ENCODE results near the gene GP9. TPM values are rescaled to one million over a fixed set of nuclear protein-coding genes. Genes with fewer than 3 reads are reported as not detected.

Gene GP9
- total RNA-seq, 1 experiment from 2014 or later: not detected

- in situ Hi-C loops (cut with HindIII; ENCODE audit: low sequenced_read_pairs): no loop called here
- no peak for DNase-seq (ENCODE audit: low spot score)
Observed at GRCh38 chr3:129046037-129046731, 14.4 kb upstream of the GP9 start.

- in situ Hi-C loops (cut with HindIII; ENCODE audit: low sequenced_read_pairs): no loop called here
Observed at GRCh38 chr3:129046732-129047552, 13.6 kb upstream of the GP9 start.

GRCh38 chr3:129047553-129047839 lies 13.1 kb upstream of the GP9 start:
- no peak for DNase-seq (ENCODE audit: low spot score)
- in situ Hi-C loops (cut with HindIII; ENCODE audit: low sequenced_read_pairs): no loop called here

More at GRCh38 chr3:129046732-129047552, 13.6 kb upstream of the GP9 start:
- peak; percentile 49 for DNase-seq (ENCODE audit: low spot score)

GRCh38 chr3:129050556-129051295 lies 9.9 kb upstream of the GP9 start:
- no peak for DNase-seq (ENCODE audit: low spot score)
- in situ Hi-C loops (cut with HindIII; ENCODE audit: low sequenced_read_pairs): loop anchor here (10.0 kb wide), 1 partner anchor 64 kb away; no protein-coding TSS in a partner anchor

- peak; percentile 34 for DNase-seq (ENCODE audit: low spot score)
- in situ Hi-C loops (cut with HindIII; ENCODE audit: low sequenced_read_pairs): loop anchor here (10.0 kb wide), 1 partner anchor 63 kb away; no protein-coding TSS in a partner anchor
Observed at GRCh38 chr3:129051871-129052340, 8.7 kb upstream of the GP9 start.

GRCh38 chr3:129052675-129053074 lies 7.9 kb upstream of the GP9 start:
- in situ Hi-C loops (cut with HindIII; ENCODE audit: low sequenced_read_pairs): loop anchor here (10.0 kb wide), 1 partner anchor 62 kb away; no protein-coding TSS in a partner anchor
- DNase-seq (ENCODE audit: low spot score): peak; percentile 70

GRCh38 chr3:129054605-129055104 lies 5.9 kb upstream of the GP9 start:
- DNase-seq (ENCODE audit: low spot score): no peak
- in situ Hi-C loops (cut with HindIII; ENCODE audit: low sequenced_read_pairs): loop anchor here (10.0 kb wide), 1 partner anchor 60 kb away; no protein-coding TSS in a partner anchor

GRCh38 chr3:129056451-129057173 lies 4.0 kb upstream of the GP9 start:
- DNase-seq (ENCODE audit: low spot score): no peak
- in situ Hi-C loops (cut with HindIII; ENCODE audit: low sequenced_read_pairs): loop anchor here (10.0 kb wide), 1 partner anchor 58 kb away; no protein-coding TSS in a partner anchor

- in situ Hi-C loops (cut with HindIII; ENCODE audit: low sequenced_read_pairs): loop anchor here (10.0 kb wide), 1 partner anchor 58 kb away; no protein-coding TSS in a partner anchor
- DNase-seq (ENCODE audit: low spot score): no peak
Observed at GRCh38 chr3:129057249-129057648, 3.3 kb upstream of the GP9 start.

- DNase-seq (ENCODE audit: low spot score): peak; percentile 82
- in situ Hi-C loops (cut with HindIII; ENCODE audit: low sequenced_read_pairs): loop anchor here (10.0 kb wide), 1 partner anchor 56 kb away; no protein-coding TSS in a partner anchor
Observed at GRCh38 chr3:129058441-129059200, 2.0 kb upstream of the GP9 start.

- in situ Hi-C loops (cut with HindIII; ENCODE audit: low sequenced_read_pairs): loop anchor here (10.0 kb wide), 1 partner anchor 55 kb away; no protein-coding TSS in a partner anchor
- DNase-seq (ENCODE audit: low spot score): no peak
Observed at GRCh38 chr3:129059311-129059958, 1.1 kb upstream of the GP9 start.

GRCh38 chr3:129061023-129061887 lies 676 bp downstream of the GP9 start:
- in situ Hi-C loops (cut with HindIII; ENCODE audit: low sequenced_read_pairs): no loop called here
- no peak for DNase-seq (ENCODE audit: low spot score)

GRCh38 chr3:129061888-129062834 lies 1.6 kb downstream of the GP9 start:
- in situ Hi-C loops (cut with HindIII; ENCODE audit: low sequenced_read_pairs): no loop called here
- DNase-seq (ENCODE audit: low spot score): no peak

GRCh38 chr3:129063091-129063640 lies 2.6 kb downstream of the GP9 start:
- in situ Hi-C loops (cut with HindIII; ENCODE audit: low sequenced_read_pairs): no loop called here
- DNase-seq (ENCODE audit: low spot score): no peak

- DNase-seq (ENCODE audit: low spot score): no peak
- in situ Hi-C loops (cut with HindIII; ENCODE audit: low sequenced_read_pairs): no loop called here
Observed at GRCh38 chr3:129063841-129064482, 3.4 kb downstream of the GP9 start.

All from G401 (cell line).